Memory B cell (primary cell): Measurements from ENCODE around the gene WWTR1.

Experiments
- ATAC-seq: fragments of 150-1000 bp; cut with Tn5 transposase; 2 replicates; pipeline ENCODE4 v1.10.0; 2021; ENCODE audit warnings: low read depth, mild to moderate bottlenecking, moderate library complexity
- DNase-seq, 2 donors: peaks; one replicate each; pipeline ENCODE4 v3.0.0; 2022; ENCODE audit warnings: low spot score in 2 of 2
- H3K27ac Mint-ChIP-seq: one replicate; pipeline ENCODE4 v1.8.0; 2022; ENCODE audit warnings: mild to moderate bottlenecking, moderate library complexity, mixed read lengths
- H3K27me3 Mint-ChIP-seq: one replicate; pipeline ENCODE4 v1.8.0; 2022; ENCODE audit warnings: mixed read lengths
- H3K36me3 Mint-ChIP-seq: one replicate; pipeline ENCODE4 v1.8.0; 2022; ENCODE audit warnings: mild to moderate bottlenecking, mixed read lengths
- H3K4me1 Mint-ChIP-seq: one replicate; pipeline ENCODE4 v1.8.0; 2022; ENCODE audit warnings: mixed read lengths
- H3K4me3 Mint-ChIP-seq: one replicate; pipeline ENCODE4 v1.8.0; 2022; ENCODE audit warnings: mild to moderate bottlenecking, moderate library complexity, mixed read lengths
- H3K9me3 Mint-ChIP-seq: one replicate; pipeline ENCODE4 v1.8.0; 2022; ENCODE audit warnings: mixed read lengths

WWTR1 gene

DNA sequence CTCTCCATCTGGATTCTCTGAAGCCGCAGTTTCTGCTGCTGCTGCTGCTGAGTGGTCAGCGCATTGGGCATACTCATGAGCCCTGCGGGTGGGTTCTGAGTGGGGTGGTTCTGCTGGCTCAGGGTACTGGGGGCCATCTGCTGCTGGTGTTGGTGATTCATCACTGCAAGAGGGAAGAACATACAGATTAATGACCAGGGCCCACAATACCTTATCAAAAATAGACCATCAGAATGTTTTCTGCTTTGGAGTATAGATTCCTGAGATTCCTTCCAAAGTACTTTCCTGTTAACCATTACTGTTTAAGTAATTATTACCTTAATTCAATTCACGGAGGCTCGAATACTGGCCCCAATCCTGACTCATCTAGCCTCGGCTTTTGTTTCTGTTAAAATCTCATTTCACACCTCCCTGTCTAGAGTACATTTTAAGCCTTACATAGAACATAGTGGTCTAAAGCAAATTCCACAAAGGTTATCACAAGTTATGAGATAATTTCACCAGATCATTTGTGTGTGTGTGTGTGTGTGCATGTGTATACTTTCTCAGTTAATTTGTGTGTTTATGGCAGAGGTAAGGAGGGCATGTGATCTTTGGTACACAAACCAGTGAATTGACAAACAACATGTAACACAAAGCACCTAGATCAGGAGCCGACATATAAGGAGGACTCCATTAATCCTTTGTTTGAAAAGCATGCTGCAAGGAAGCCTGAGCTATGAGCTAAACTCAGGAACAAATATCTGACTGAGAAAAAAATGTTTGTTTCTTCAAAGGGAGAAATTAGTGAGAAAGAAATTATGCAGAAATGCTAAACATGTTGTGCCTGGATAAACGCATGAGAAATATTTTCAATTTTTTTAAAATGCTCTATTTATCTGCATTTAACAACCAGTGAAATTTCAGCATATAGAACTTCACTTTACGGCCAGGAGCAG lies 115.2 kb downstream of the WWTR1 start:
- ATAC-seq (no peak), DNase-seq (no peak)
- Mint-ChIP-seq H3K36me3 (no peaks in the 10 kb centered on the region), H3K9me3 (no peaks in the 10 kb centered on the region), H3K4me3 (no peak overlapping the region), H3K4me1 (peaks cover 2% of the 10 kb centered on the region), H3K27ac (no peak overlapping the region), H3K27me3 (peaks cover 7% of the 10 kb centered on the region)

DNA sequence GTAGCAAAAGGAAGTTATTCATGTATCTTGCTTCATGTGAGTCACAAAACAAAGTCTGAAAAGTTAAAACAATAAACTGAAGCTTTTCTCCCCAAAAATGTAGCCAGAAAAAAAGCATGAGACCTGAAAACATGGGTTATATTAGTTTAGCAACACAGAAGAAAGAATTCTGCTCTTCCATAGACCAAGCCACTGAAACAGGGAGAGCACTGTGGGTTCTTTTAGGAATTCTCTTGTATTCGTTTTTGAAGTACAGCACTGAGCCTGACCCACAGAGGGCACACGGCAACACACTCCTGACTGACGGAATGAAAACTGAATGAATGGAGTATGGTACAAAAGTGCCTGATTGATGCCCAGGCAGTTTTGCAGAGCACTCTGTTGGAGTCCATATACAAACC lies 116.7 kb downstream of the WWTR1 start:
- Mint-ChIP-seq H3K27ac (no peak overlapping the region), H3K4me3 (no peak overlapping the region), H3K27me3 (peaks cover 5% of the 10 kb centered on the region), H3K4me1 (peaks cover 2% of the 10 kb centered on the region), H3K36me3 (no peaks in the 10 kb centered on the region), H3K9me3 (no peaks in the 10 kb centered on the region)
- ATAC-seq (no peak), DNase-seq (no peak)

DNA sequence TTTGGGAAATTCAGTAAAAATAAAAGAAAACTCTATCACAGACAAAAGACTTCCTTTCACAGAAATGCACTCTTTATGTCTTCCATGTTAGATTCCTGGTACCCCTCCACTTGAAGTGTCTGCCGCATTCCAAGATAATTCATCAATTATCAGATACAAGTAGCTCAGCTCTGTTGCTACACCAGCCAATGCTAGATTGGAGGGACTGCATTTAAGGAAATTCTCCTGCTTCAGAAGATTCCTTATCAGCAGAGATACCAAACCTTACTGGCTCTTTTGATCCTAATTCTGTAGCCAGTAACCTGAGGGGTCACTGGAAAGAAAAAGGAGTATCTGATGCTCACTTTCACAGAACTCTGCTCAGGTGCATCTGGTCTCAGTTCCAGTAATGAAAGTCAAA lies 119.5 kb downstream of the WWTR1 start:
- Mint-ChIP-seq H3K9me3 (no peaks in the 10 kb centered on the region), H3K27ac (no peak overlapping the region), H3K36me3 (no peaks in the 10 kb centered on the region)

DNA sequence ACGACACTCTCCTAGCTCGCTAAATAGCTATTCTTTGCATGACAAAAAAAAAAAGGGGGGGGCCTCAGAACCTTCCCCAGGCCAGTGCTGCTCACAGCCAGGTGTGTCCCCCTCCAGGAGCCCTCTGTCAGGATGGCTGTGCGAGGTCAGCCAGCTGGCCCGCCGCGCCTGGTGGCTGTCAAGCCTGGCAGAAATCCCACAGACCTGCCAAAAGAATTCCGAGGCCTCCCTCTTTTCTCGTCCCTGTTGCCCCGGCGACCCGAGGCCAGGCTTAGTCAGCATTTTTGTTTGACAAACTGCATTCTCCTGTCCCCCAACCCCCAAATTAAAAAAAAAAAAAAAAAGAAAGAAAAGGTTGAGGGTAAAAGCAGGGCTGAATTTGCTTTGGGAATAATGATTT lies 121.4 kb downstream of the WWTR1 start:
- no peak overlapping the region for H3K4me3 Mint-ChIP-seq
- no peak overlapping the region for H3K27ac Mint-ChIP-seq
- peaks cover 1% of the 10 kb centered on the region for H3K27me3 Mint-ChIP-seq
- ATAC-seq, result no peak
- no peaks in the 10 kb centered on the region for H3K36me3 Mint-ChIP-seq
- no peak for DNase-seq
- H3K9me3 Mint-ChIP-seq, result no peaks in the 10 kb centered on the region
- peaks cover 6% of the 10 kb centered on the region for H3K4me1 Mint-ChIP-seq

More for the DNA sequence above, 119.5 kb downstream of the WWTR1 start:
- Mint-ChIP-seq H3K4me1 (peaks cover 2% of the 10 kb centered on the region), H3K4me3 (no peak overlapping the region), H3K27me3 (peaks cover 4% of the 10 kb centered on the region)
- no peak for DNase-seq
- ATAC-seq, result no peak

DNA sequence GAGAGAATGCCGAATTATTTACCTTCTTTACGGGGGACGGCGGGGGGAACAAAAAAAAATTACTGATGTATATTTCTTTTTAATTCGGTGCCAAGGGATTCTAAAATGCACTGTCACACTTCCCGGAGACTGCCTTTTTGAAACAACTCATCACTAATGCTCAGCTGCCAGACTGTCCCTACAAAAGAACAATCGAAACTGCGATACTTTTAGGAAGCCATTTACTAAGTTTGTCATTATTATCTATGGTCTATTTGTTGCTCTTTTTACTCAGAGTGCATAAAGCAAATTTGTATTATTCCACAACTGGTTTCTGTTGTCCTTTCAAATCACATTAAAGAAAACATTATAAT lies 122.5 kb downstream of the WWTR1 start:
- H3K27ac Mint-ChIP-seq, result no peak overlapping the region

DNA sequence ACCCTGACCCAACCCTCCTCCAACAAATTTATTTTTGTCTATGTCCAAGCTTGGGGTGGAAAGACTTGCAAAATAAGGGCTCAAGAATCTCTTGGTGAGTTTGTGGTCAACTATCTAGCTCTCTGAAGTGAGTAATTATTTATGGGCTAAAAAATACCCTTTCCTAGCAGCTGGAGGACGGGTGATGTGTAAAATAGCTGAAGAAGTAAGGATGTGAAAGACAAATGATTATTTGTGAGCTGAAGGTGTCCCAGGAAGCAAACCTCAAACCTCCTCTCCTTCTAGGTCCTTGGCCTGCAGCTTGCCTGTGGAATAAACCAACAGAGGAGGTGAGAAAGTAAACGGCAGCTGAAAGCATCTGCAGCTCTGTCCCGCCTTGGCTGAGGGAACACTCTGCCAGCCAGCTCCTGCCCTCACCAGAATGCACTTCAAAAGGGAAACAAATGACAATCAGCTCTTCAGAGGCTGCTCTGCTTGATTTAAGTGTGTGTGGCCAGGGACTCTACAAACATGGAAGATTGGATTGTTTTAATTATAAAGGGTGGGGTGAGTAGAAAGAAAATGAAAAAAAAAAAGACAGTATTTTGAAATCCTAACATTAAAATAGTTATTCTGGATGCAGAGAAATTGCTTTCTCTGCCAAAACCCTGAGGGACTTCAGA lies 123.0 kb downstream of the WWTR1 start:
- Mint-ChIP-seq H3K36me3 (no peaks in the 10 kb centered on the region), H3K27ac (no peak overlapping the region), H3K27me3 (no peaks in the 10 kb centered on the region), H3K4me3 (no peak overlapping the region), H3K4me1 (peaks cover 4% of the 10 kb centered on the region), H3K9me3 (no peaks in the 10 kb centered on the region)
- ATAC-seq, result no peak
- no peak for DNase-seq

More for the DNA sequence above, 122.5 kb downstream of the WWTR1 start:
- peaks cover 1% of the 10 kb centered on the region for H3K27me3 Mint-ChIP-seq
- ATAC-seq (no peak), DNase-seq (no peak)
- H3K4me3 Mint-ChIP-seq, result no peak overlapping the region
- no peaks in the 10 kb centered on the region for H3K36me3 Mint-ChIP-seq
- H3K9me3 Mint-ChIP-seq, result no peaks in the 10 kb centered on the region
- H3K4me1 Mint-ChIP-seq, result peaks cover 6% of the 10 kb centered on the region

DNA sequence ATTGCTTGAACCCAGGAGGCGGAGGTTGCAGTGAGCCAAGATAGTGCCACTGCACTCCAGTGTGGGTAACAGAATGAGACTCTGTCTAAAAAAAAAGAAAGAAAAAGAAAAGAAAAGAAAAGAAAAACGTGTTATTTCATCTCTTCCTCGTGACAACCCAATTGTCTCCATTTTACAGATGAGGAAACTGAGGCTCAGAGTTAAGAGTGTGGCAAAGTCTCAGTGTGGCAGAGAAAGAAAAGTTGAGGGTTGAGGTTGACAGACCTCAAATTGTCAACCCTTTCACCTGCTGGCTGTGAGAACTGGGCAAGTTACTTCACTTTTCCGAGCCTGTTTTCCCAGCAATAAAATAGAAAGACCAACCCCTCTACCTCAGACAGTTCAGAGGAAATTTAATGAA lies 123.7 kb downstream of the WWTR1 start:
- Mint-ChIP-seq H3K4me3 (no peak overlapping the region), H3K9me3 (no peaks in the 10 kb centered on the region), H3K27me3 (no peaks in the 10 kb centered on the region), H3K36me3 (no peaks in the 10 kb centered on the region), H3K27ac (no peak overlapping the region), H3K4me1 (peaks cover 4% of the 10 kb centered on the region)
- ATAC-seq (no peak), DNase-seq (no peak)

DNA sequence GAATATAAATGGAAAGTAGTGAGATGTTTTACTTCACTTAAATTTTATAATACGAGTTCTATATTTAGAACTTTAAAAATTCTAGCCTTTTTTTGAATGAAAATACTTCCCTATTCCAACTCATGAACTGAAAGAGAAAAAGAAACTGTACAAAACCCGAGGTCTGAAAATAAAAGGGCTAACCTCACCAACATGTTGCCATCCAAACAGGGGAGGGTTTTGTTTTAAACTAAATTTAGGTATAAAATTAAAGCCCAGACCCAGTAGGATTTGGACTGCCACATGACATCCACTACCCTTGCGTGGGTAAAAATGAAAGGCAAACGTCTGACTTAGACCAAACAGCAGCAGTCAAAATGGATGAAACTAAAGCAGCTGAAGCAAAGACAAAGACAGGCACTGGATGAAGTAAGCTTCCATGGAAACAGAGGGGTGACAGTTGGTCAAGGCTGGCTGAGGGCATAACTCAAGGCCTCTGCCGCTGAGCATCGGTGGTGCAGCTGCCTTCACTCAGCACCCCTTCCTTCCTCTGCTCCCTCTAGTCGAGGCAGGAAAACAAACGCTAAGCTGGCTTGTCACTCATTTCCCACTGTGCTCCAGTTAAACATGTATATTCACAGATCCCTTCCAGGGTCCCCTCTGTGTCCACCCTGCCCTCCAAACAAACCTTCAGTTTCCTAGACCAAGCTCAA lies 125.2 kb downstream of the WWTR1 start:
- DNase-seq (no peak), ATAC-seq (no peak)
- H3K4me3 Mint-ChIP-seq, result peak overlapping the region; percentile 24
- no peaks in the 10 kb centered on the region for H3K36me3 Mint-ChIP-seq
- no peaks in the 10 kb centered on the region for H3K9me3 Mint-ChIP-seq
- H3K27ac Mint-ChIP-seq, result no peak overlapping the region
- H3K4me1 Mint-ChIP-seq, result peaks cover 4% of the 10 kb centered on the region
- H3K27me3 Mint-ChIP-seq, result no peaks in the 10 kb centered on the region

DNA sequence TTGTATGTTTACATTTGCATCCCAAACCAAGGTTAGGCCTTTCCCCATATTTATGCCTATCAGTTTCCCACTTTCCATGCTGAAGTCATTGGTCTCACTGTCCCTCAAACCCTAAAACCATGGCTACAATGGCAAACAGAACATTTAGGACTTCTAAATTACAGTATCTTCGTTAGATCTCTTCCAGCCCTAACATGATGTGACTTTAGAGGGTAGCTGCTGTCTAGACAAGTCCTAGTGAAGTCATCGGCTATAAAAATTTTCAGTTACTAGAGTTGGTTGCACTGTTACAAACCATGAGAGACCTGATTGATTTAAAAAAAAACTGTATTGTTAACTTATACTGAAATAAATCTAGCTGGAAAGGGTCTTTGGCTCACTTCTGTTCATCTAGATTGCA lies 128.7 kb downstream of the WWTR1 start:
- ATAC-seq, result no peak
- no peaks in the 10 kb centered on the region for H3K27me3 Mint-ChIP-seq
- no peak overlapping the region for H3K4me3 Mint-ChIP-seq

DNA sequence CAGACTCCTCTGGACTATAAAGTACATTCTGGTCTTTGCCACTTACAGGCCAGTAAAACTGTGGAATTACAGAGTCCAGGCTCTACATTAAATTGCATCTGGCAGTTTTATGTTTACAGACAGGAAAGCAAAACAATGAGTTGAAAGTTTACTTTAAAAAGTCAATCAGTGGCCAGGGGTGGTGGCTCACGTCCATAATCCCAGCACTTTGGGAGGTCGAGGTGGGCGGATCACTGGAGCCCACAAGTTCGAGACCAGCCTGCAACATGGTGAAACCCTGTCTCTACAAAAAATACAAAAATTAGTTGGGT lies 129.5 kb downstream of the WWTR1 start:
- no peaks in the 10 kb centered on the region for H3K27me3 Mint-ChIP-seq
- no peaks in the 10 kb centered on the region for H3K9me3 Mint-ChIP-seq
- peaks cover 3% of the 10 kb centered on the region for H3K36me3 Mint-ChIP-seq
- no peak overlapping the region for H3K27ac Mint-ChIP-seq
- no peak for ATAC-seq
- peaks cover 4% of the 10 kb centered on the region for H3K4me1 Mint-ChIP-seq
- no peak for DNase-seq
- no peak overlapping the region for H3K4me3 Mint-ChIP-seq

More for the DNA sequence above, 128.7 kb downstream of the WWTR1 start:
- Mint-ChIP-seq H3K36me3 (no peaks in the 10 kb centered on the region), H3K4me1 (peaks cover 4% of the 10 kb centered on the region), H3K27ac (no peak overlapping the region), H3K9me3 (no peaks in the 10 kb centered on the region)
- DNase-seq, result no peak

DNA sequence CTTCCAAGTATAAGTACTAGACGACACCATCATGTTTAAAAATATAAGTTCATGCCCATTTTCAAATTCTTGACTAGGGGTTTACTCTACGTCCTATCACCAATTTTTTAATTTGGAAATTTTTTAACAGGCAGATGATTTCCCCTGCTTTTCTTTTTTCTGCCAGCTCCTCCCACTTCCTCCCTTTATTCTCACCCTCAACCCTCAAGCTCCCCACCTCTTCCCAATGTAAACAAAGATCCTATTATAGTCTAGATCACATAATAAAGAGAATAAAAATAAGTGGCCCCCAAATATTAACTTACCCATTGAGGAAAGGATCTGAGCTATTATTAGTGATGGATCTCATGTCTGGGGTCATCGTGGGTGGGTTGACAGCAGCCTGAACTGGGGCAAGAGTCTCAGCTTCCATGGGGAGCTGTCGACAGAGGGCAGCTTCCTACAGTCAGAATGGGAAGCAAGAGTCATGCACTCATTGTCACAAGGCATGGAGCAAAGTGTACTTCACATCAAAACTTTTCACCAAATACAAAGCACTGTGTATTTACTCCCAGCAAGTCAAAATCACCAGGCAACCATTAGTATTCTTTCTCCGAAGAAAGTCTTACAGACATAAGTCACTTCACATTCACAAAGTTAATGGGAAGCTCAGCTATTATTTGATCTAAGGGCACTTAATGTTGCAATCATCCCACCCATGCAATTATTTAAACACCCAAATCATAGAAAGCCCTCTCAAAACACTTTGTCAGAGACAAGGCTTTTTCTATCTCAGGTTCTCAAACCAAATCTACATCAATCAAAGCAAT lies 130.1 kb downstream of the WWTR1 start:
- Mint-ChIP-seq H3K9me3 (no peaks in the 10 kb centered on the region), H3K4me3 (no peak overlapping the region), H3K27me3 (no peaks in the 10 kb centered on the region), H3K36me3 (peaks cover 3% of the 10 kb centered on the region), H3K4me1 (no peaks in the 10 kb centered on the region), H3K27ac (no peak overlapping the region)
- no peak for ATAC-seq
- DNase-seq, result no peak

DNA sequence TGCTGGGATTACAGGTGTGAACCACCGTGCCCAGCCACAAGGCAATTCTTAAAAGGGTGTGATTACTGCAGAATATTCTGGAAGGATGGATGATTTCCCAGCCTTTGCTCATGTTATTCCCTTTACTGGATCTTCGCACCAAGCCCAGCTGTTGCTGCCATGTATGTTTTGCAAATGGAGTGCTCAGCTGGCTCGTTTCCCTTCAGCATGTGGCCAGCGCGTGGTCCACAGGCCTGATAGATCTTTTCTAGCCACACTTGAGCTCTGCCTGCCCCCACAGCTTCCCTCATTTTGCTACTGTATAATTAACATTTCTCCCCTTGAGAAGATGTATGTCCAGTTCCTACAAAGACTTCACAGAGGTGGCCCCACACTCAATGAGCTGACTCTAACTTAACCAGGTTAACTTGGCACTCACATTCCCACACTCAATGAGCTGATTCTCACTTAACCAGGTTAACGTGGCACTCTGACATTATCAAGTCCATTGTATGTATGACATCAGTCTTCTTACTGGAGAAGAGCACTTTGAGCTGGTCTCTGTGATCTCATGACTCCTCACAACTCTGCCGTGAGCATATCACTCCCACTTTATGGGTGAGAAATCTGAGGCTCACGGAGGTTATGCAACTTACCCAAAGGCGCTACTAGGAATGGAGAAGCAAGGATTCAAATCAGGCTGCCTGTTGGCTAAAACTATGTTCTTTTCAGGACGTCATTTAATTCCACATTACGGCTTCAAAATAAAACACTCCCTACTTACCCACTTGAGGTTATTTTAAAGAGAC lies 134.1 kb downstream of the WWTR1 start:
- H3K4me1 Mint-ChIP-seq, result no peaks in the 10 kb centered on the region
- no peak overlapping the region for H3K4me3 Mint-ChIP-seq
- no peak overlapping the region for H3K27ac Mint-ChIP-seq
- no peaks in the 10 kb centered on the region for H3K27me3 Mint-ChIP-seq
- no peak for DNase-seq
- H3K9me3 Mint-ChIP-seq, result no peaks in the 10 kb centered on the region
- ATAC-seq, result no peak
- peaks cover 3% of the 10 kb centered on the region for H3K36me3 Mint-ChIP-seq

DNA sequence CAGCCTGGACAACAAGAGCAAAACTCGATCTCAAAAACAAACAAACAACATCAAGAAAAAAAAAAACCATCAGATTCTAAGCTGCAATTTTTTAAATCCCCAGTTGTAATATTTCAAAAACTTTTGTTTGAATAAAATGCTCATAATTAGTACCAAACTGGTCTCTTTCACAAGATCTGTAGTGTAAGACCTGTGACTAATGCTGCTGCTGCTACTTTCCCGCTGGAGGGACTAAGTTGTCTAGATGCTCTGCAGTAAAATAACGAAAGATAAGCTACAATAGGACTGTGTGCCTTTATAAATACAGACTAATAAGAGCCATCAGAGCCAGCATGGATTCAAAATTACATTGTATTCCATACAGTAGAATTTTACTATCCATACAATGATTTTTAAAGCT lies 137.9 kb downstream of the WWTR1 start:
- Mint-ChIP-seq H3K4me3 (no peak overlapping the region), H3K4me1 (no peaks in the 10 kb centered on the region), H3K36me3 (peaks cover 3% of the 10 kb centered on the region), H3K9me3 (no peaks in the 10 kb centered on the region), H3K27ac (no peak overlapping the region), H3K27me3 (no peaks in the 10 kb centered on the region)
- no peak for ATAC-seq
- no peak for DNase-seq
